ENCODE results near the gene LHFPL3. TPM values are rescaled to one million over a fixed set of nuclear protein-coding genes. Genes with fewer than 3 reads are reported as not detected.
"Not testable (repeated sequence)": the region's sequence is repeated elsewhere in the genome, so short reads cannot be mapped to it uniquely, and the experiment has no call there.

Gene LHFPL3
- polyA plus RNA-seq, 3 donors = 0.02 TPM; not detected in 2

GRCh38 chr7:104541897-104542296 is 213.5 kb downstream of the LHFPL3 start:
- 56 to 61% (median 60%) methylated on average over 4 of the region's 4 CpGs for WGBS, 3 donors
- H3K27ac ChIP-seq (ENCODE audit: low read depth, low read length) = no peak overlapping the region

- no peak overlapping the region for H3K27ac ChIP-seq (ENCODE audit: low read depth, low read length)
- 20 to 29% (median 20%) methylated on average over 2 of the region's 2 CpGs for WGBS, 3 donors
Measured at GRCh38 chr7:104548861-104549260, 220.5 kb downstream of the LHFPL3 start.

- WGBS, 3 donors = 68 to 76% (median 68%) methylated on average over 3 of the region's 3 CpGs
- H3K27ac ChIP-seq (ENCODE audit: low read depth, low read length) = no peak overlapping the region
Measured at GRCh38 chr7:104550362-104550761, 222.0 kb downstream of the LHFPL3 start.

- H3K27ac ChIP-seq (ENCODE audit: low read depth, low read length) = no peak overlapping the region
- 42 to 52% (median 42%) methylated on average over 1 of the region's 1 CpG for WGBS, 3 donors
Measured at GRCh38 chr7:104551226-104551625, 222.8 kb downstream of the LHFPL3 start.

GRCh38 chr7:104552102-104552501 is 223.7 kb downstream of the LHFPL3 start:
- 6 to 8% (median 7%) methylated on average over 4 of the region's 4 CpGs for WGBS, 3 donors
- no peak overlapping the region for H3K27ac ChIP-seq (ENCODE audit: low read depth, low read length)

GRCh38 chr7:104553074-104553473 is 224.7 kb downstream of the LHFPL3 start:
- no peak overlapping the region for H3K27ac ChIP-seq (ENCODE audit: low read depth, low read length)

GRCh38 chr7:104563350-104563901 is 235.0 kb downstream of the LHFPL3 start:
- not testable (repeated sequence) for H3K27ac ChIP-seq (ENCODE audit: low read depth, low read length)
- 89 to 96% (median 91%) methylated on average over 14 to 22 of the region's 22 CpGs for WGBS, 3 donors

GRCh38 chr7:104569751-104570150 is 241.3 kb downstream of the LHFPL3 start:
- WGBS, 3 donors = 60 to 68% (median 67%) methylated on average over 3 of the region's 3 CpGs
- no peak overlapping the region for H3K27ac ChIP-seq (ENCODE audit: low read depth, low read length)

GRCh38 chr7:104572554-104572953 is 244.2 kb downstream of the LHFPL3 start:
- no peak overlapping the region for H3K27ac ChIP-seq (ENCODE audit: low read depth, low read length)

GRCh38 chr7:104584620-104585019 is 256.2 kb downstream of the LHFPL3 start:
- 36 to 45% (median 45%) methylated on average over 3 of the region's 3 CpGs for WGBS, 3 donors
- no peak overlapping the region for H3K27ac ChIP-seq (ENCODE audit: low read depth, low read length)

GRCh38 chr7:104595591-104595990 is 267.2 kb downstream of the LHFPL3 start:
- 57 to 79% (median 77%) methylated on average over 7 of the region's 7 CpGs for WGBS, 3 donors
- not testable (repeated sequence) for H3K27ac ChIP-seq (ENCODE audit: low read depth, low read length)

- WGBS, 3 donors = 70 to 79% (median 71%) methylated on average over 5 of the region's 5 CpGs
Measured at GRCh38 chr7:104603957-104604356, 275.6 kb downstream of the LHFPL3 start.

GRCh38 chr7:104604706-104605105 is 276.3 kb downstream of the LHFPL3 start:
- no peak overlapping the region for H3K27ac ChIP-seq (ENCODE audit: low read depth, low read length)
- 28 to 51% (median 43%) methylated on average over 1 of the region's 1 CpG for WGBS, 3 donors

More at GRCh38 chr7:104603957-104604356, 275.6 kb downstream of the LHFPL3 start:
- no peak overlapping the region for H3K27ac ChIP-seq (ENCODE audit: low read depth, low read length)

GRCh38 chr7:104621321-104621720 is 292.9 kb downstream of the LHFPL3 start:
- 32 to 53% (median 47%) methylated on average over 3 of the region's 3 CpGs for WGBS, 3 donors
- H3K27ac ChIP-seq (ENCODE audit: low read depth, low read length) = no peak overlapping the region

- H3K27ac ChIP-seq (ENCODE audit: low read depth, low read length) = no peak overlapping the region
Measured at GRCh38 chr7:104625956-104626355, 297.6 kb downstream of the LHFPL3 start.

- no peak overlapping the region for H3K27ac ChIP-seq (ENCODE audit: low read depth, low read length)
- WGBS, 3 donors = 1 to 6% (median 2%) methylated on average over 2 of the region's 2 CpGs
Measured at GRCh38 chr7:104627516-104627915, 299.1 kb downstream of the LHFPL3 start.

- 73 to 77% (median 75%) methylated on average over 1 of the region's 1 CpG for WGBS, 3 donors
Measured at GRCh38 chr7:104628017-104628416, 299.6 kb downstream of the LHFPL3 start.

GRCh38 chr7:104629408-104629807 is 301.0 kb downstream of the LHFPL3 start:
- WGBS, 3 donors = 46 to 68% (median 50%) methylated on average over 1 of the region's 1 CpG
- no peak overlapping the region for H3K27ac ChIP-seq (ENCODE audit: low read depth, low read length)

More at GRCh38 chr7:104628017-104628416, 299.6 kb downstream of the LHFPL3 start:
- no peak overlapping the region for H3K27ac ChIP-seq (ENCODE audit: low read depth, low read length)

GRCh38 chr7:104640506-104640905 is 312.1 kb downstream of the LHFPL3 start:
- H3K27ac ChIP-seq (ENCODE audit: low read depth, low read length) = no peak overlapping the region
- 90 to 95% (median 92%) methylated on average over 4 of the region's 4 CpGs for WGBS, 3 donors

- no peak overlapping the region for H3K27ac ChIP-seq (ENCODE audit: low read depth, low read length)
- WGBS, 3 donors = 38 to 58% (median 45%) methylated on average over 2 of the region's 2 CpGs
Measured at GRCh38 chr7:104642560-104642959, 314.2 kb downstream of the LHFPL3 start.
